ENCODE measurements around the gene LRRC10.
"Not testable (repeated sequence)": the region's sequence is repeated elsewhere in the genome, so short reads cannot be mapped to it uniquely, and the experiment has no call there.

The LRRC10 gene

GRCh38 chr12:69619050-69619449 lies 8.3 kb upstream of the LRRC10 start:
- no peak for DNase-seq (ENCODE audit: low spot score)

DNA sequence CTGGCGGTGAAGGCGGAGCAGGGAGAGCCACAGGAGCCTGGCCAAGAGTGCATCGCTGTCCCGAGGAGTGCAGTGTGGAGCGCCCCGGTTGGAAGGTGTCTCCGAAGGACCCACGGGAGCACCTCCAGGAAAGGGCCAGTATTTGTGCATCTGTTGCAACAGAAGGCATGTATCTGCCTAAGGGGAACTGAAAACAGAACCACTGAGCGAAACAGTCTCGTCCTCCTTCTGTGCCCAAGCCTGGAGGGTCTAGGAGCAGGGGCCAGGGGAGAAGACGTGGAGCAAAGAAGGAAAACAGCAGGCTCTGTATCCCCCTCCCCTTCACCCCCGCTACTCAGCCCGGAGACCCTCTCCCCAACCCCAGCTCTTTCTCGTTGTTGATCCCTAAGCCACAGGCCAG lies 5.3 kb upstream of the LRRC10 start:
- DNase-seq (ENCODE audit: low spot score): no peak

DNA sequence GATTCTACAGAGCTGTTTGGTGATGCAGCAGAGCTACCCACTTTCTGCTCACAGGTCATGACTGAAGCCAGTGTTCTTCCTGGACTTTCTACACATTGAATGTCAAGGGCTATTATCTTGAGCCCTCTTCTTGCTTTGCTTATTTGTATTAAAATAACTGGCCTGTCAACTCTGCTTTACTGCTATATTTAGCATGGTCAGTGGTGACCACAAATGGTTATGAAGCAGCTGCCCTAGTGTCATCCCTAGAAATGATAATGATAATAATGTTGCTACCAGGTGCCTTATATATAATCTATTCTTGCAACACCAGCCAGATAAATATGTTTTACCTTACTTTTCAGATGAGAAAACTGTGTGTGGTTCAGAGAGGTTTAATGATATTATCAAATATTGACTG lies 2.6 kb upstream of the LRRC10 start:
- DNase-seq (ENCODE audit: low spot score): no peak

DNA sequence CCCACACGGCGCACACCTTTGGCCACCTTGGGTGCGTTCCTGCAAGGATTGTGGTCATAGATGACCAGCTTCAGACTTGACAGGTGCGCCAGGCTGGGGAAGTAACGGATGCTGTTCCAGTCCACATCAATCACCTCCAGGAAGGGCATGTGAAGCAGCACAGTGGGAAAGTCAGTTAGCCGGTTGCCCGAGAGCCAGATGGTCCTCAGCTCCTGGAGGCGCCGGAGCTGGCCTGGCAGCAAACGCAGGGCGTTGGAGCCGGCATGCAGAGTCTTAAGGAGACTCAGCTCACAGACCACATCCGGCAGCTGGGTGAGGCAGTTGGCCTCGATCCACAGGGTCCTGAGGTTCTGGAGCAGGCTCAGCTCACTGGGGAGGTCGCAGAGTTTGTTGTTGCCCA lies 581 bp downstream of the LRRC10 start:
- no peak for DNase-seq (ENCODE audit: low spot score)

- no peak for DNase-seq (ENCODE audit: low spot score)
These were observed 2.6 kb downstream of the LRRC10 start for GRCh38 chr12:69608114-69608513.

DNA sequence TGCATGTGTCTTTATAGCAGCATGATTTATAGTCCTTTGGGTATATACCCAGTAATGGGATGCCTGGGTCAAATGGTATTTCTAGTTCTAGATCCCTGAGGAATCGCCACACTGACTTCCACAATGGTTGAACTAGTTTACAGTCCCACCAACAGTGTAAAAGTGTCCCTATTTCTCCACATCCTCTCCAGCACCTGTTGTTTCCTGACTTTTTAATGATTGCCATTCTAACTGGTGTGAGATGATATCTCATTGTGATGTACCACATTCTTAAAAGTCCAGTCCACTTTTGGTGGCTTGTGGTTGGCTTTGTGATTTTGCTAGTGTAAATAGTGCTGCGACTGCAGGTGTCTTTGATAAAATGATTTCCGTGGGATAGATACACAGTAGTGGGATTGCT lies 6.4 kb downstream of the LRRC10 start:
- DNase-seq (ENCODE audit: low spot score): not testable (repeated sequence)

DNA sequence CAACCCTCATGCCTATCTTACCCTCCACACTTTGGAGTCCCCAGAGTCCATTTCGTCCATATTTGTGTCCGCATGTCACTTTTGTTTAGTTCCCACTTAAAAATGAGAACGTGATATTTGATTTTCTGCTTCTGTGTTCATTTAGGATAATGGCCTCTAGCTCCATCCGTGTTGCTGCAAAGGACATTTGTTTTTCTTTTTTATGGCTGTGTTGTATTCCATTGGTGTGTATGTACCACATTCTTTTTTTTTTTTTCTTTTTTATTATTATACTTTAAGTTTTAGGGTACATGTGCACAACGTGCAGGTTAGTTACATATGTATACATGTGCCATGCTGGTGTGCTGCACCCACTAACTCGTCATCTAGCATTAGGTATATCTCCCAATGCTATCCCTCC lies 7.2 kb downstream of the LRRC10 start:
- not testable (repeated sequence) for DNase-seq (ENCODE audit: low spot score)

GRCh38 chr12:69602954-69603353 lies 7.8 kb downstream of the LRRC10 start:
- DNase-seq (ENCODE audit: low spot score): no peak

DNA sequence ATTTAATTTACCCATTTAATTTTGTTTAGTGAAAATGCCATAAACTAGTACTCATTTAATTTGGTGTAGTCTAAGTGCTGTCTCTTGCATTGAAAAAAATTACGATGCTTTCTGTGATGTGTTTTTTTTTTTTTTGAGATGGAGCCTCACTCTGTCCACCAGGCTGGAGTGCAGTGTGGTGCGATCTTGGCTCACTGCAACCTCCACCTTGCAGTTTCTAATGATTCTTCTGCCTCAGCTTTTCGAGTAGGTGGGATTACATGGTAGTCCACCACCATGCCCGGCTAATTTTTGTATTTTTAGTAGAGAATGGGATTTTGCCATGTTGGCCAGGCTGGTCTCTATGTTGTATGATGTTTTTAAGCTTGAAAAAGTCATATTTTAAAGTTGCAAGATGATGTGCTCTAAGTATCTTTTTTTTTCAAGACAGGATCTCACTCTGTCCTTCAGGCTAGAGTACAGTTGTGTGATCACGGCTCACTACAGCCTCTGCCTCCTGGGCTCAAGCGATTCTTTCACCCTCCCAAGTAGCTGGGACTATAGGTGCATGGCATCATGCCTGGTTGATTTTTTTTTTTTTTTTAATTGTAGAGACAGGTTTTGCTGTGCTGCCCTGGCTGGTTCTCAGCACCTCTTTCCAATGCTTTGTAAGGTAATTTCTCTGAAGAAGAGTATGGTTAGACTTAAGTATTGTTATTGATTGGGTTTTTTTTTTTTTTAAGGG lies 8.6 kb downstream of the LRRC10 start:
- no peak for DNase-seq (ENCODE audit: low spot score)

DNA sequence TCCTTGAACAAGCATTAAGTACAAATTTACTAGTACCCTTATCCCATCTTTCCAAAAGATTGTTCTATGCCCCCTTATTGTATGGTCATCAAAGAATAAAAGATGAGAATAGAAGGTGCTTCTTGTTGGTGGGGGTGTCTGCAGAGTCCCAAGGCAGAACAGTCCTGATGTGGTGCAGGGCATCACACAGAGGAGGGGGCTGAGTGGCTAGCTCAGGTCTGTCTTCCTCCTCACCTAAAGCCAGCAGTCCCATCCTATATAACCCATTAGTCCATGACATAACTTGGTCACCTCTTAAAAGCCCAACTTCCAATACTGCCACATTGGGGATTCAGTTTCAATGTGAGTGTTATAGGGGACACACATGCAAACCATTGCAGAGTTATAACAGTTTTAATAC lies 9.9 kb downstream of the LRRC10 start:
- no peak for DNase-seq (ENCODE audit: low spot score)

GRCh38 chr12:69598174-69598753 lies 12.4 kb downstream of the LRRC10 start:
- DNase-seq (ENCODE audit: low spot score): no peak

- peak; percentile 51 for DNase-seq (ENCODE audit: low spot score)
These were observed 15.0 kb downstream of the LRRC10 start for GRCh38 chr12:69595689-69596088.

DNA sequence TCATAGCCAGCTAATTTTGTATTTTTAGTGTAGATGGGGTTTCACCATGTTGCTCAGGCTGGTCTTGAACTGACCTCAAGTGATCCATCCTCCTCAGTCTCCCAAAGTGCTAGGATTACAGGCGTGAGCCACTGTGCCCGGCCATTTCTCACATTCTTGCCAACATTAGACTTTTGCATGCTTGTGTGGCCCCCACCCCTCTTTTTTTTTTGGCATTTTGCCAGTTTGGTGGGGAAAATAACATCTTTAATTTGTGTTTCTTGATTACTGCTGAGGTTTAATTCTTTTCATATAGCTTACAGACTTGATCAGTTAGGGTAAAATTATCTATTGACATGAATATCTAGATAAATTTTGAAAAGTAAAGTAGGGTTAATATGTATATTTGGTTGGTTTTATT lies 21.6 kb downstream of the LRRC10 start:
- no peak for DNase-seq (ENCODE audit: low spot score)

DNA sequence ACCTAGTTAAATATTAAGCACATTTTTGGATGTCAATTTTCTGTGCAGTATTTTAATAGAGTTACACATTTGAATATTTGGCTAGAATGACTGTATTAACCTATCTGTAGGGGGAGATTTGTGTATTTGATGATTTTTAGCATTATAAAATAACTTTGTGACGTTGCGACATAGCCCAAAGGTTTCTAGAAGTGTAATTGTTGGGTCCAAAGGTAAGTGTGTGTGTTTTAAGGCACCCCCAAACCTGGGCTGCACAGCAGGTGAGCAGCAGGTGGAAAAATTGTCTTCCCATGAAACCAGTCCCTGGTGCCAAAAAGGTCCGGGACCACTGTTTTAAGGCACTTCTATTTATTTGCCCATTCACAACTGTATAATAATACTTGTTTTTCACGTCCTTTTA lies 22.2 kb downstream of the LRRC10 start:
- no peak for DNase-seq (ENCODE audit: low spot score)

DNA sequence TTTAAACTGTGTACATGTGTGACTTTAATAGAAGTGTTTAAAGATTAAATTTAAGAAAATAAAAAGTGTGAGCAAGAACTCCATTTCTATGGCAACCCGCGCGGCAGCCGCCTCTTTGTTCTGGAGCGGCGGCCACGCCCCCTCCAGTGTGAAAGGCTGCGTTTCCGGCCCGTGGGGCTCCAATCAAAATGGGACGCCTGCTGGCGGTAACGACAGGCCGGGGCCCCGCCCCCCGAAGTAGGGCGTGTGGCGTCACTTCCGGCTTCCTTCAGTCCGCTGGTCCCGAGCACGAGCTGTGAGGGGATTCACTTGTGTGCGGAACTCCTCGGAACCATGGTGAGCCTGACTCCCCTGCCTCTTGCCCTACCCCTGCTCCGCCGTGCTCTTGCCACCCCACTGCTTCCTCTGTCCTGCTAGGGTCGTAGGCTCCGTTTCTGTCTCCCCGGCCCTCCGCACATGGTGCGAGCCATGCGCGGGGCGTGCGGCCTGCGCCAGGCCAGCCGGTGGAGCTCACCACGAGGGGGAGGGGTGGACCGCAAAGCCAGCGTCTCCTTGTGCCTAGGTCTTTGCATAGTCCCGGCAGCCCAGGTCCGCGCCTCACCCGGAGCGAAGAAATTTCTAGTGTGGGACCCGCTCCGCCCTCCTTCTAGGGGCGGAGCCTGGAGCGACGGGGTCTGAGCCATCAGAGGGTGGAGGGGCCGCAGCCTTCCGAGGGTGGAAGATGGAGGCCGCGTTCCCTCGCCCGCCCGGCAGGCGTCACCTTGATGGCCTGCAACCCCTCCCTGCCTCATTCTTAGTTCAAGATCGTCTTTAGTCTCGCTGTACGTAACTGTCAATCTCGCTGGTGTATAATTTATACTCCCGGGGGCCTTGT lies 25.3 kb downstream of the LRRC10 start, which contains the start of gene CCT2:
Gene CCT2, plus strand, starts transcription at position 271 of the 874 bp plus-strand sequence. Its CDS starts 63 bp downstream, at position 334.
- DNase-seq (ENCODE audit: low spot score): peak; percentile 99

GRCh38 chr12:69583203-69583602 lies 27.5 kb downstream of the LRRC10 start:
- DNase-seq (ENCODE audit: low spot score): peak; percentile 70

- no peak for DNase-seq (ENCODE audit: low spot score)
These were observed 30.6 kb downstream of the LRRC10 start for GRCh38 chr12:69580074-69580473.

DNA sequence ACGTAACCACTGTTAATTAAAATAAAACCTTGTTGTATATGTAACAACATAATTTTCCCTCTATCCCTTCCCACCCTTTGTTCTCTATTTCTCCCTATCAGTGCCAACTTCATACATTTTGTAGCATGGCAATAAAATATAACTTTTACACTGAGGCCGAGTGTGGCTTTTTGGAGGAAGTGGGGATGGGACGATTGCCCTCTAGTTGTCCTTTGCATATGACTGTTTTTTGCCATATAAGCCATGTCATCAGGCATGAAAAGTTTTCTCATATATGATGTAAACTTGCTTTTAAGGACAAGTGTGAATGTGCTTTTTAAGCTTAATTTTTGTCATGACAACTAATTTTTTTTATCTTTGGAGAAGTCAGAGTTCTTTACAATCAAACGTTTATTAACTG lies 31.7 kb downstream of the LRRC10 start:
- DNase-seq (ENCODE audit: low spot score): no peak

DNA sequence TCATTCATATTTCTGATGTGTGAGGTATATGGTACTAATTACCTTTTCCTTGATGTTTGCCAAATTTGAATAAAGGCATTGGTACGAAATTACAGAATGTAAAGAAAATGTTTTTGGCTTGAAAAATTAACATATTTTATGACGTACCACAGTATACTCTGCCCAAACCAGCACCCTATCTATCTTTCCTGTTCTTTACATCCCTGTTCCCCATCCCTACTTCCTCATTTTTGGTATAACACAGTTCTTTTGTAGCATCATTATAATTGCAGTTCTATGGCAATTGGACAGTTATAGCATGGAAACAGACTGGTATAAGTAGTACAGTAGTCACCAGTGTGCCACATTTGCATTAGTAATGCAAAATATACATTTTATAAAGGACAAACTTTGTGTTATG lies 32.4 kb downstream of the LRRC10 start:
- no peak for DNase-seq (ENCODE audit: low spot score)

GRCh38 chr12:69575346-69575745 lies 35.4 kb downstream of the LRRC10 start:
- no peak for DNase-seq (ENCODE audit: low spot score)

GRCh38 chr12:69570545-69571399 lies 39.9 kb downstream of the LRRC10 start:
- DNase-seq (ENCODE audit: low spot score): peak; percentile 82

GRCh38 chr12:69570000-69570516 lies 40.6 kb downstream of the LRRC10 start:
- DNase-seq (ENCODE audit: low spot score): no peak
